GM12874 (cell line): ENCODE results near the gene RFX3.

ENCODE experiments used
- TF ChIP-seq, protein P1 (sequence below): IDR thresholded peaks from 2 replicates; pipeline ENCODE4 v1.5.1; 2011; ENCODE audit warnings: low read depth, mild to moderate bottlenecking, control low read depth, low read length, moderate library complexity; ENCODE audit not compliant: insufficient read depth

Gene RFX3

DNA sequence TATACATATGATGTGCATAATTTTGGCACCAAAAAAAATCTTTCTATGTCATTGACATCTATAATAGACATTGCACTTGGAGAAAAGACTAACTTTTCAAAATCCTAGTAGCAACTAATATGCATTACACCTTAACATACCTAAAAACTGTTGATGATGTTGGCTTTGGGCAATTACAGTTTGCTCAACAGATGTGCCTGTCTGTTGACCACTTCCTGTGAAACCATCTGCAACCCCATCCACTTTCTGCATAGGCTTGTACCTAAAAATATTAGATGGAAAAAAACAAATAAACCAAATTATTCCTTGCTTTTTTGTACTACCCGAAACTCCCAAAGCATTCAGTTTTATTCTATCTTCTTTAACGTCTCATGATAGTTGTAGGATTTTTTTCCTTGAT, 248.6 kb downstream of the RFX3 start:
- TF ChIP-seq, protein P1, sequence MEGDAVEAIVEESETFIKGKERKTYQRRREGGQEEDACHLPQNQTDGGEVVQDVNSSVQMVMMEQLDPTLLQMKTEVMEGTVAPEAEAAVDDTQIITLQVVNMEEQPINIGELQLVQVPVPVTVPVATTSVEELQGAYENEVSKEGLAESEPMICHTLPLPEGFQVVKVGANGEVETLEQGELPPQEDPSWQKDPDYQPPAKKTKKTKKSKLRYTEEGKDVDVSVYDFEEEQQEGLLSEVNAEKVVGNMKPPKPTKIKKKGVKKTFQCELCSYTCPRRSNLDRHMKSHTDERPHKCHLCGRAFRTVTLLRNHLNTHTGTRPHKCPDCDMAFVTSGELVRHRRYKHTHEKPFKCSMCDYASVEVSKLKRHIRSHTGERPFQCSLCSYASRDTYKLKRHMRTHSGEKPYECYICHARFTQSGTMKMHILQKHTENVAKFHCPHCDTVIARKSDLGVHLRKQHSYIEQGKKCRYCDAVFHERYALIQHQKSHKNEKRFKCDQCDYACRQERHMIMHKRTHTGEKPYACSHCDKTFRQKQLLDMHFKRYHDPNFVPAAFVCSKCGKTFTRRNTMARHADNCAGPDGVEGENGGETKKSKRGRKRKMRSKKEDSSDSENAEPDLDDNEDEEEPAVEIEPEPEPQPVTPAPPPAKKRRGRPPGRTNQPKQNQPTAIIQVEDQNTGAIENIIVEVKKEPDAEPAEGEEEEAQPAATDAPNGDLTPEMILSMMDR: no peak

DNA sequence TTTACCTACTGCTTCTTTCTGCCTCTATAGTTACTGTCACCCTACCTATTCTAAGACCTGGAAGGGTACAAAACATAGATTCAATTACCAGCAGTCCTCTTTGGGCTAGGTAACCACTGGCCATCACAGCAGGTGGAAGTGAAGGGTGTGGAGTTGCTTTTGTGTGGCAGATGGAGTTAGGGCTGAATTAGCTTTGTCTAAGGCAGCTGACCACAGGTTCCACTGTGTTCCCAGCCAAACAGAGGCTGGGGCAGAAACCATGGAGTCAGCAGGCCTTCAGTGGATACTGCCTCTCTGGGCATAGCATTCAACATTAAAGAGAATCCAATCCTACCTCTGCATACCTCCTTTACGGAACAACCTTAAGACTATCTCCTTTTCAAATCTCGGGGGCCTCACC, 254.2 kb downstream of the RFX3 start:
- TF ChIP-seq, protein P1: no peak

DNA sequence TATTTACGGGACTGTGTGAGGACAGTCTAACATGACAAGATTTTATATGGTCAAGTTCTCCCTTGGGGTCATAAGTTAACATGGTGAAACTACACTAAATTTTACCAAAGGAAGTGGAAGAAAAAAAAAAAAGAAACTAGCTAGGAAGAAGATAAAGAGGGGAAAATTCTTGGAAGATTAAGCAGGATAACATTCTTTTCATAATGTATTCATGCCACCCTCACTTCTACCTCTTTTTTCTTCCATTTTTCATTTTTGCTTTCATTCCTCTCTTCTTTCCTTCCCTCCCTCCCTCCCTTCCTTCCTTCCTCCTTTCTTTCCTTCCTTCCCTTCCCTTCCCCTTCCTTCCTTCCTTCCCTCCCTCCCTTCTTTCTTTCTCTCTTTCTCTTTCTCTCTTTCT, 254.6 kb downstream of the RFX3 start:
- TF ChIP-seq, protein P1: no peak

DNA sequence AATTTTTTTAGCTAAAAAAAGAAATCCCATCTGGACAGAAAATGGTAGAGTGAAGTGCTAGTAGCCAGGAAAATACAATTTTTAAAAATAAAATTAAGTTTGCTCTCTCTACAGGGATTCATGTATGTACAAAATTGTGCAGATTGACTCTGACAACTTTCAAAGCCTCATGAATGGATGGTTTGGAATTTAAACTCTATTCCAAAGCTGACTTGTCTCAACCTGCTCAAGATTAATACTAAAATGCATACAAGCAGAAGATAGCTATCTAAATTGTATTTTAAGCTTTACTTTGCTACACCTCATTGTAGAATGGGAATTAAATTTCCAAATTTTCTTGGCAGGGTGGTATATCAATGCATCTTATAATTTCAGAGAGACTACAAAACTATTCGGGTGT, 257.6 kb downstream of the RFX3 start:
- TF ChIP-seq, protein P1: no peak

DNA sequence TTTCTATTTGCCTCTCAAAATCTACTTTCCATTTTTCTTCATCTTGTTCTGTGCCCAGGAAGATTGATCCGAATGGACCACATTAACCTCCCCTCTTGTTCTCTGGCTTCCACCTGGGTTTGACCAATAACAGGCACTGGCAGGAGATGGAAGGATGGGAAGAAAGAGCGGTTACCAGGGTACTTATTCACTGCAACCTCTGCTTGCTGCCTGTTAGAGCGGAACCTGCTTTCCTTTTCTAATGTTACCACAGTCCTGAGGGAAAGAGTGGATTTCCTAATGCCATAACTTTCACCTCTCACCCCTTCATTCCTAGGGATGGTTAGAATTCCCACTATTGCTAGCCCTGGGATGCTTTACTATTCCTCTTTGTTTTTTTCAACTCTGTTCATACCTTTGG, 262.1 kb downstream of the RFX3 start:
- TF ChIP-seq, protein P1: no peak

DNA sequence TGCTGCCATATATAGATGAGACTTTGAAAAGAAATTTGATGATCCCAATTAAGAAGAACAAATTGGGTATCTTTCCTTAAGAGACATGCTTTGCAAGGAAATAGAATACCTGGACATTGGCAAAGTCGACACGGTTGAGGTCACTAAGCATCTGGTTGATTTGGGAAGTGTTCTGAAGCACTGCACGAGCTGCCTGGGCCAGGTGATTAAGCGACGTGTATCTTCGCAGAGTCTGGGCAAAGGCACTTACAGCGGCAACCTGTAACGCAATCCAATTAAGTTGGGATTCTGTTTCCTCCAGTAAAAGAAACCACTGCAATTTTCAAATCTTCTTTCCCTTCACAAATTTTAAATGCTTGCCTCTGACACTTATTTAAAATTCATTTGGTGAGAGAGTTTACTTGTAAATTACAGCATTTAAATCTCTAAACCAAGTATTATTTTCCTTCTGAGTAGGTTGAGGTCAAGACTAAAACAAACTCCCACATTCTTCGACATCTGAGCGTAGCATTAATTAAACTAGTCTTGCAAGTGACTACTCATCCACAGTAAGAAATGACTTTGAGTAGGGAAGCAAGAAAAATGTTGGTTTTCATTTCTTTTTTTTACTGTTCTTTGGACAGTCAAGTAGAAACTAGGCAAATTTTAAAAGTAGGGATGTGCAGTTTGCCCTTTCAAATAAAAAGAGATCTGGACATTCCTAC, 262.8 kb downstream of the RFX3 start:
- TF ChIP-seq, protein P1: no peak

DNA sequence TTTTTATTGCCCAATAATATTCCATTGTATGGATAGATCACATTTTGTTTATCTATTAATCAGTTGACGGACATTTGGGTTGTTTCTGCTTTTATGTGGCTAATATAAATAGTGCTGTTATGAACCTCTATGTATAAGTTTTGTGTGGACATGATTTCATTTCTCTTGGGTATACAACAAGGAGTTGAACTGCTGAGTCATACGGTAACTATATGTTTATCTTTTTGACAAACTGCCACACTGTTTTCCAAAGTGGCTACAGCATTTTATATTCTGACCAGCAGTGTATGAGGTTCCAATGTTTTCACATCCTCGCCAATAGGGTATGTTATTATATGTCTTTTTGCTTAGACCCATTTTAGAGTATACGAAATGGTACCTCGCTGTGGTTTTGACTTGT, 264.3 kb downstream of the RFX3 start:
- TF ChIP-seq, protein P1: no peak
